Breast epithelium (tissue), 4 donors: ENCODE data around the gene PSMC4. TPM values are rescaled to one million over a fixed set of nuclear protein-coding genes. Genes with fewer than 3 reads are reported as not detected.

Source experiments
- DNase-seq, 2 donors: peaks; one replicate each; pipeline ENCODE4 v3.0.0-alpha.2; 2019; ENCODE audit warnings: low spot score in 2 of 2
- H3K27ac ChIP-seq, 2 donors: fragments of 200-600 bp; sonication (generic) in 1 of 2; one replicate each; pipeline ENCODE4 v1.5.1; 2016 to 2019; ENCODE audit warnings: mild to moderate bottlenecking in 1 of 2
- H3K27me3 ChIP-seq, 2 donors: fragments of 200-600 bp; sonication (generic) in 1 of 2; one replicate each; pipeline versions ENCODE4 v1.5.1 to v1.6.0; 2017 to 2019; ENCODE audit warnings: control low read depth in 1 of 2, mild to moderate bottlenecking in 1 of 2
- H3K36me3 ChIP-seq: fragments of 200-600 bp; one replicate; pipeline ENCODE4 v1.5.1; 2019
- H3K4me1 ChIP-seq, 2 donors: fragments of 200-600 bp; sonication (generic); one replicate each; pipeline ENCODE4 v1.5.1; 2016 to 2019; ENCODE audit warnings: control low read depth in 1 of 2
- H3K4me3 ChIP-seq, 3 donors: fragments of 200-600 bp; sonication (generic); 1 replicate in 2 of 3; 2 replicates in 1 of 3; pipeline ENCODE4 v1.5.1; 2016 to 2019; ENCODE audit warnings: mild to moderate bottlenecking in 3 of 3, moderate library complexity in 2 of 3
- H3K9me3 ChIP-seq, 2 donors: fragments of 200-600 bp; sonication (generic) in 1 of 2; one replicate each; pipeline ENCODE4 v1.5.1; 2016 to 2019; ENCODE audit warnings: control low read depth in 1 of 2
- CTCF ChIP-seq, 3 donors: fragments of 450-650 bp; IDR thresholded peaks; one replicate each; pipeline ENCODE4 v1.5.1; 2016 to 2017; ENCODE audit warnings: antibody characterized with exemption in 3 of 3, mild to moderate bottlenecking in 3 of 3, moderate library complexity in 3 of 3
- POLR2A ChIP-seq: fragments of 450-650 bp; IDR thresholded peaks from one replicate; pipeline ENCODE4 v1.6.1; 2016; ENCODE audit warnings: antibody characterized with exemption, mild to moderate bottlenecking, moderate library complexity
- POLR2AphosphoS5 ChIP-seq, 3 donors: sonication (generic); formaldehyde crosslinking; IDR thresholded peaks; one replicate each; pipeline ENCODE4 v1.6.1; 2017; ENCODE audit warnings: antibody characterized with exemption in 3 of 3
- intact Hi-C: fragments of 100-400 bp; cut with DNase I; formaldehyde crosslinking; loops from one replicate; pipeline ENCODE4 v1.15.1; 2023; ENCODE audit warnings: low total_unique reads
- total RNA-seq, 3 donors: library from RNA; depleted of rRNA; stranded (reverse); fragments of >200 nt; gene quantifications; one replicate each; pipeline ENCODE4 v1.1.0, GENCODE V29; 2016

PSMC4 gene
- total RNA-seq, 3 donors from 2014 or later, result 61.4 to 71.0 (median 70.8) TPM

- H3K27me3 ChIP-seq, result no peaks in the 10 kb centered on the region
- intact Hi-C loops, result no loop called here
- TF ChIP-seq CTCF (IDR thresholded peaks at IDR 0.05) (no peak), POLR2AphosphoS5 (IDR thresholded peaks at IDR 0.05) (no peak), POLR2A (no peak)
- no peak overlapping the region for H3K27ac ChIP-seq
- no peak for DNase-seq
- no peaks in the 10 kb centered on the region for H3K4me1 ChIP-seq
- H3K36me3 ChIP-seq, result no peaks in the 10 kb centered on the region
- H3K4me3 ChIP-seq, result no peak overlapping the region
- H3K9me3 ChIP-seq, result peaks cover 27 to 30% of the 10 kb centered on the region in 2 donors
These were observed 16.6 kb downstream of the PSMC4 start for GRCh38 chr19:39987596-39987995.

- H3K4me3 ChIP-seq, result no peak overlapping the region
- DNase-seq, result no peak
- H3K27ac ChIP-seq, result no peak overlapping the region
- H3K4me1 ChIP-seq, result peaks cover 0 to 7% of the 10 kb centered on the region in 2 donors
- H3K36me3 ChIP-seq, result no peaks in the 10 kb centered on the region
- intact Hi-C loops, result no loop called here
- no peaks in the 10 kb centered on the region for H3K27me3 ChIP-seq
- peaks cover 9 to 13% of the 10 kb centered on the region in 2 donors for H3K9me3 ChIP-seq
- no peak for TF ChIP-seq CTCF (IDR thresholded peaks at IDR 0.05)
- TF ChIP-seq POLR2A, result no peak
- TF ChIP-seq POLR2AphosphoS5 (IDR thresholded peaks at IDR 0.05), result no peak
These were observed 22.6 kb downstream of the PSMC4 start for GRCh38 chr19:39993605-39994004.

- no peaks in the 10 kb centered on the region for H3K36me3 ChIP-seq
- TF ChIP-seq CTCF (IDR thresholded peaks at IDR 0.05), result no peak
- no peak for TF ChIP-seq POLR2A
- TF ChIP-seq POLR2AphosphoS5 (IDR thresholded peaks at IDR 0.05), result no peak
- no peak for DNase-seq
- peaks cover 0 to 7% of the 10 kb centered on the region in 2 donors for H3K4me1 ChIP-seq
- H3K4me3 ChIP-seq, result no peak overlapping the region
- intact Hi-C loops, result no loop called here
- H3K27me3 ChIP-seq, result no peaks in the 10 kb centered on the region
- H3K27ac ChIP-seq, result no peak overlapping the region
- H3K9me3 ChIP-seq, result peaks cover 9 to 13% of the 10 kb centered on the region in 2 donors
These were observed 23.4 kb downstream of the PSMC4 start for GRCh38 chr19:39994361-39994760.

- Histone ChIP-seq H3K4me3 (peak overlapping the region in 2 of 3 donors; percentile 71 to 74), H3K36me3 (no peaks in the 10 kb centered on the region), H3K27me3 (no peaks in the 10 kb centered on the region), H3K27ac (no peak overlapping the region), H3K4me1 (peaks cover 0 to 7% of the 10 kb centered on the region in 2 donors), H3K9me3 (peaks cover 9 to 13% of the 10 kb centered on the region in 2 donors)
- no peak for DNase-seq
- TF ChIP-seq POLR2A (no peak), CTCF (IDR thresholded peaks at IDR 0.05) (no peak), POLR2AphosphoS5 (IDR thresholded peaks at IDR 0.05) (no peak)
- intact Hi-C loops, result no loop called here
These were observed 24.8 kb downstream of the PSMC4 start for GRCh38 chr19:39995794-39996193.

- H3K27me3 ChIP-seq, result no peaks in the 10 kb centered on the region
- TF ChIP-seq CTCF (IDR thresholded peaks at IDR 0.05) (no peak), POLR2AphosphoS5 (IDR thresholded peaks at IDR 0.05) (no peak), POLR2A (no peak)
- no peaks in the 10 kb centered on the region for H3K36me3 ChIP-seq
- peaks cover 0 to 7% of the 10 kb centered on the region in 2 donors for H3K4me1 ChIP-seq
- H3K27ac ChIP-seq, result peak overlapping the region; percentile 85 to 94
- peak overlapping the region; percentile 66 to 74 (median 71) for H3K4me3 ChIP-seq
- peaks cover 9 to 13% of the 10 kb centered on the region in 2 donors for H3K9me3 ChIP-seq
- intact Hi-C loops, result no loop called here
- no peak for DNase-seq
These were observed 25.3 kb downstream of the PSMC4 start for GRCh38 chr19:39996218-39996810.
